Measurements from ENCODE around the gene CUBN.

DNA sequence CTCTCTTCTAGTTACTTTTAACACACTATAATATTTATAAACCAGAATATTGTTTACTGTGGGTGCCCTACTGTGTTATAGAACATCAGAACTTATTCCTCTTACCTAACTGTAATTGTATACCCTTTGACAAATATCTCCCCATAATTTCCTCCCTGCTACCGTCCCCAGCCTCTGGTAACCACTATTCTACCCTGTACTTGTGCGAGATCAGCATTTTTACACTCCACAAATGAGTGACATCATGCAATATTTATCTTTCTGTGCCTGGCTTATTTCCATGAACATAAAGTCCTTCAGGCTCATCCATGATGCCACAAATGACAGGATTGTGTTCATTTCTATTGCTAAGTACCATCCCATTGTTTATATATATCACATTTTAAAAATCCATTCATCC, 172.6 kb downstream of the CUBN start:
- TF ChIP-seq, protein P1, sequence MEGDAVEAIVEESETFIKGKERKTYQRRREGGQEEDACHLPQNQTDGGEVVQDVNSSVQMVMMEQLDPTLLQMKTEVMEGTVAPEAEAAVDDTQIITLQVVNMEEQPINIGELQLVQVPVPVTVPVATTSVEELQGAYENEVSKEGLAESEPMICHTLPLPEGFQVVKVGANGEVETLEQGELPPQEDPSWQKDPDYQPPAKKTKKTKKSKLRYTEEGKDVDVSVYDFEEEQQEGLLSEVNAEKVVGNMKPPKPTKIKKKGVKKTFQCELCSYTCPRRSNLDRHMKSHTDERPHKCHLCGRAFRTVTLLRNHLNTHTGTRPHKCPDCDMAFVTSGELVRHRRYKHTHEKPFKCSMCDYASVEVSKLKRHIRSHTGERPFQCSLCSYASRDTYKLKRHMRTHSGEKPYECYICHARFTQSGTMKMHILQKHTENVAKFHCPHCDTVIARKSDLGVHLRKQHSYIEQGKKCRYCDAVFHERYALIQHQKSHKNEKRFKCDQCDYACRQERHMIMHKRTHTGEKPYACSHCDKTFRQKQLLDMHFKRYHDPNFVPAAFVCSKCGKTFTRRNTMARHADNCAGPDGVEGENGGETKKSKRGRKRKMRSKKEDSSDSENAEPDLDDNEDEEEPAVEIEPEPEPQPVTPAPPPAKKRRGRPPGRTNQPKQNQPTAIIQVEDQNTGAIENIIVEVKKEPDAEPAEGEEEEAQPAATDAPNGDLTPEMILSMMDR (IDR thresholded peaks at IDR 0.05), result no peak
- TF ChIP-seq POLR2AphosphoS5 (IDR thresholded peaks at IDR 0.05; ENCODE audit: low read depth, low read length) (no peak), TCF7L2 (IDR thresholded peaks at IDR 0.05; ENCODE audit: low read depth, low read length) (no peak)
- TF ChIP-seq, protein P2, sequence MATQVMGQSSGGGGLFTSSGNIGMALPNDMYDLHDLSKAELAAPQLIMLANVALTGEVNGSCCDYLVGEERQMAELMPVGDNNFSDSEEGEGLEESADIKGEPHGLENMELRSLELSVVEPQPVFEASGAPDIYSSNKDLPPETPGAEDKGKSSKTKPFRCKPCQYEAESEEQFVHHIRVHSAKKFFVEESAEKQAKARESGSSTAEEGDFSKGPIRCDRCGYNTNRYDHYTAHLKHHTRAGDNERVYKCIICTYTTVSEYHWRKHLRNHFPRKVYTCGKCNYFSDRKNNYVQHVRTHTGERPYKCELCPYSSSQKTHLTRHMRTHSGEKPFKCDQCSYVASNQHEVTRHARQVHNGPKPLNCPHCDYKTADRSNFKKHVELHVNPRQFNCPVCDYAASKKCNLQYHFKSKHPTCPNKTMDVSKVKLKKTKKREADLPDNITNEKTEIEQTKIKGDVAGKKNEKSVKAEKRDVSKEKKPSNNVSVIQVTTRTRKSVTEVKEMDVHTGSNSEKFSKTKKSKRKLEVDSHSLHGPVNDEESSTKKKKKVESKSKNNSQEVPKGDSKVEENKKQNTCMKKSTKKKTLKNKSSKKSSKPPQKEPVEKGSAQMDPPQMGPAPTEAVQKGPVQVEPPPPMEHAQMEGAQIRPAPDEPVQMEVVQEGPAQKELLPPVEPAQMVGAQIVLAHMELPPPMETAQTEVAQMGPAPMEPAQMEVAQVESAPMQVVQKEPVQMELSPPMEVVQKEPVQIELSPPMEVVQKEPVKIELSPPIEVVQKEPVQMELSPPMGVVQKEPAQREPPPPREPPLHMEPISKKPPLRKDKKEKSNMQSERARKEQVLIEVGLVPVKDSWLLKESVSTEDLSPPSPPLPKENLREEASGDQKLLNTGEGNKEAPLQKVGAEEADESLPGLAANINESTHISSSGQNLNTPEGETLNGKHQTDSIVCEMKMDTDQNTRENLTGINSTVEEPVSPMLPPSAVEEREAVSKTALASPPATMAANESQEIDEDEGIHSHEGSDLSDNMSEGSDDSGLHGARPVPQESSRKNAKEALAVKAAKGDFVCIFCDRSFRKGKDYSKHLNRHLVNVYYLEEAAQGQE (IDR thresholded peaks at IDR 0.05; ENCODE audit: insufficient read depth in 1 of 2, low read depth in 2 of 2, low read length in 1 of 2), result no peak

All from Panc1 (cell line).